Adipocyte (in vitro differentiated cells): ENCODE data around the gene FRMD4A.

Source experiments
- DNase-seq: peaks from one replicate; pipeline ENCODE4 v3.0.0-alpha.2; 2015; ENCODE audit warnings: low read depth
- H3K27me3 ChIP-seq: replicated peaks from 2 replicates; pipeline ENCODE4 v1.7.0; 2013; ENCODE audit warnings: mild to moderate bottlenecking, low read length, moderate library complexity; ENCODE audit not compliant: control insufficient read depth, insufficient read depth
- H3K36me3 ChIP-seq: 2 replicates; pipeline ENCODE4 v1.7.0; 2013; ENCODE audit warnings: low read length, mild to moderate bottlenecking, moderate library complexity; ENCODE audit not compliant: control insufficient read depth, insufficient read depth, severe bottlenecking
- H3K4me1 ChIP-seq: 2 replicates; pipeline ENCODE4 v1.7.0; 2013; ENCODE audit warnings: mild to moderate bottlenecking, low read length, moderate library complexity; ENCODE audit not compliant: control insufficient read depth, insufficient read depth
- H3K4me3 ChIP-seq: 2 replicates; pipeline ENCODE4 v1.7.0; 2013; ENCODE audit warnings: mild to moderate bottlenecking, low read length, moderate library complexity
- H3K9ac ChIP-seq: 2 replicates; pipeline ENCODE4 v1.7.0; 2013; ENCODE audit warnings: mild to moderate bottlenecking, low read length, moderate library complexity
- H3K9me3 ChIP-seq: 2 replicates; pipeline ENCODE4 v1.7.0; 2013; ENCODE audit warnings: mild to moderate bottlenecking, low read length, moderate library complexity; ENCODE audit not compliant: control insufficient read depth

The FRMD4A gene

GRCh38 chr10:13690281-13690825 lies 640.4 kb downstream of the FRMD4A start:
- Histone ChIP-seq H3K9me3 (no peaks in the 10 kb centered on the region), H3K4me3 (no peak overlapping the region), H3K27me3 (no peaks in the 10 kb centered on the region), H3K4me1 (peaks cover 18% of the 10 kb centered on the region), H3K36me3 (peaks cover 65% of the 10 kb centered on the region), H3K9ac (no peak overlapping the region)
- no peak for DNase-seq

- peaks cover 51% of the 10 kb centered on the region for H3K36me3 ChIP-seq
- H3K4me1 ChIP-seq = peaks cover 38% of the 10 kb centered on the region
- no peaks in the 10 kb centered on the region for H3K9me3 ChIP-seq
- H3K27me3 ChIP-seq = no peaks in the 10 kb centered on the region
- DNase-seq = no peak
- H3K9ac ChIP-seq = no peak overlapping the region
- H3K4me3 ChIP-seq = no peak overlapping the region
Measured at GRCh38 chr10:13686331-13686752, 644.4 kb downstream of the FRMD4A start.

GRCh38 chr10:13685885-13686284 lies 644.8 kb downstream of the FRMD4A start:
- no peak for DNase-seq
- no peaks in the 10 kb centered on the region for H3K9me3 ChIP-seq
- H3K4me3 ChIP-seq = no peak overlapping the region
- H3K9ac ChIP-seq = no peak overlapping the region
- H3K27me3 ChIP-seq = no peaks in the 10 kb centered on the region
- H3K4me1 ChIP-seq = peaks cover 38% of the 10 kb centered on the region
- peaks cover 46% of the 10 kb centered on the region for H3K36me3 ChIP-seq

- peaks cover 35% of the 10 kb centered on the region for H3K4me1 ChIP-seq
- peaks cover 40% of the 10 kb centered on the region for H3K36me3 ChIP-seq
- H3K9ac ChIP-seq = peak overlapping the region; percentile 51
- H3K4me3 ChIP-seq = peak overlapping the region; percentile 57
- DNase-seq = peak; percentile 49
- no peaks in the 10 kb centered on the region for H3K27me3 ChIP-seq
- no peaks in the 10 kb centered on the region for H3K9me3 ChIP-seq
Measured at GRCh38 chr10:13684806-13685482, 645.8 kb downstream of the FRMD4A start.

- Histone ChIP-seq H3K4me3 (peak overlapping the region; percentile 57), H3K27me3 (no peaks in the 10 kb centered on the region), H3K36me3 (peaks cover 40% of the 10 kb centered on the region), H3K4me1 (peaks cover 35% of the 10 kb centered on the region), H3K9me3 (no peaks in the 10 kb centered on the region), H3K9ac (peak overlapping the region; percentile 51)
- DNase-seq = peak; percentile 43
Measured at GRCh38 chr10:13684252-13684791, 646.4 kb downstream of the FRMD4A start.

- Histone ChIP-seq H3K36me3 (peaks cover 42% of the 10 kb centered on the region), H3K9ac (no peak overlapping the region), H3K4me3 (no peak overlapping the region), H3K27me3 (no peaks in the 10 kb centered on the region), H3K9me3 (no peaks in the 10 kb centered on the region), H3K4me1 (peaks cover 35% of the 10 kb centered on the region)
- no peak for DNase-seq
Measured at GRCh38 chr10:13683017-13683416, 647.7 kb downstream of the FRMD4A start.

- no peak for DNase-seq
Measured at GRCh38 chr10:13681960-13682359, 648.8 kb downstream of the FRMD4A start.

GRCh38 chr10:13681528-13681927 lies 649.2 kb downstream of the FRMD4A start:
- H3K9ac ChIP-seq = no peak overlapping the region
- peaks cover 32% of the 10 kb centered on the region for H3K4me1 ChIP-seq
- no peaks in the 10 kb centered on the region for H3K9me3 ChIP-seq
- peaks cover 42% of the 10 kb centered on the region for H3K36me3 ChIP-seq
- DNase-seq = no peak
- no peaks in the 10 kb centered on the region for H3K27me3 ChIP-seq
- no peak overlapping the region for H3K4me3 ChIP-seq

More at GRCh38 chr10:13681960-13682359, 648.8 kb downstream of the FRMD4A start:
- Histone ChIP-seq H3K4me1 (peaks cover 35% of the 10 kb centered on the region), H3K27me3 (no peaks in the 10 kb centered on the region), H3K4me3 (no peak overlapping the region), H3K9me3 (no peaks in the 10 kb centered on the region), H3K36me3 (peaks cover 41% of the 10 kb centered on the region), H3K9ac (no peak overlapping the region)

GRCh38 chr10:13681095-13681494 lies 649.6 kb downstream of the FRMD4A start:
- Histone ChIP-seq H3K4me3 (no peak overlapping the region), H3K9ac (no peak overlapping the region), H3K9me3 (no peaks in the 10 kb centered on the region), H3K36me3 (peaks cover 43% of the 10 kb centered on the region), H3K27me3 (no peaks in the 10 kb centered on the region), H3K4me1 (peaks cover 27% of the 10 kb centered on the region)
- no peak for DNase-seq

GRCh38 chr10:13678101-13678843 lies 652.5 kb downstream of the FRMD4A start:
- no peak overlapping the region for H3K4me3 ChIP-seq
- H3K4me1 ChIP-seq = peaks cover under 1% of the 10 kb centered on the region
- H3K27me3 ChIP-seq = no peaks in the 10 kb centered on the region
- H3K9ac ChIP-seq = no peak overlapping the region
- peaks cover 59% of the 10 kb centered on the region for H3K36me3 ChIP-seq
- DNase-seq = no peak
- no peaks in the 10 kb centered on the region for H3K9me3 ChIP-seq
